Upper lobe of left lung (tissue), 4 donors: ENCODE results near the gene C2orf42.

Source experiments
- POLR2AphosphoS5 ChIP-seq, 2 donors: sonication (generic); formaldehyde crosslinking; IDR thresholded peaks; one replicate each; pipeline ENCODE4 v1.5.1; 2017; ENCODE audit warnings: antibody characterized with exemption in 2 of 2
- TF ChIP-seq, protein P1 (sequence below), 6 experiments: fragments of 450-650 bp in 4 of 6; fragments of 200-600 bp in 2 of 6; sonication (generic) in 2 of 6; IDR thresholded peaks; one replicate each; pipeline ENCODE4 v1.5.1; 2016 to 2019; ENCODE audit warnings: antibody characterized with exemption in 6 of 6

DNA sequence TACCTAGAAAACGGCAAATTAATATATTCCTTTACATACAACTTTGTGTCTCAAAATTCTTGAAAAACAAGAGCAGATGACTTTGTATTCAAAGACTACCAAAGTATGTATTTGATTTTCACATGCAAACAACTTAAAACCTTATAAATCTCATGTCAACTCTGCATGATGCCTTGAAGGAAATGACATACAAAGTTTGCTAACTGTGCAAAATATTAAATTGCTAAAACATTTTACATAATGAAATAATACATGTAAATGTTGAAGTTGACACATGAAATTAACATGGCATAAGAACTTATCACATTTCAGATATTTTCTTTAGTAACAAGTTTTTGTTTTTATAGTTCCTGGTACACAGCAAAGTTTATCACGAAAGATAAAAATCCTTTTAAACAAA lies 20.8 kb upstream of the C2orf42 start:
- no peak for TF ChIP-seq POLR2AphosphoS5 (IDR thresholded peaks at IDR 0.05)
- TF ChIP-seq, protein P1, sequence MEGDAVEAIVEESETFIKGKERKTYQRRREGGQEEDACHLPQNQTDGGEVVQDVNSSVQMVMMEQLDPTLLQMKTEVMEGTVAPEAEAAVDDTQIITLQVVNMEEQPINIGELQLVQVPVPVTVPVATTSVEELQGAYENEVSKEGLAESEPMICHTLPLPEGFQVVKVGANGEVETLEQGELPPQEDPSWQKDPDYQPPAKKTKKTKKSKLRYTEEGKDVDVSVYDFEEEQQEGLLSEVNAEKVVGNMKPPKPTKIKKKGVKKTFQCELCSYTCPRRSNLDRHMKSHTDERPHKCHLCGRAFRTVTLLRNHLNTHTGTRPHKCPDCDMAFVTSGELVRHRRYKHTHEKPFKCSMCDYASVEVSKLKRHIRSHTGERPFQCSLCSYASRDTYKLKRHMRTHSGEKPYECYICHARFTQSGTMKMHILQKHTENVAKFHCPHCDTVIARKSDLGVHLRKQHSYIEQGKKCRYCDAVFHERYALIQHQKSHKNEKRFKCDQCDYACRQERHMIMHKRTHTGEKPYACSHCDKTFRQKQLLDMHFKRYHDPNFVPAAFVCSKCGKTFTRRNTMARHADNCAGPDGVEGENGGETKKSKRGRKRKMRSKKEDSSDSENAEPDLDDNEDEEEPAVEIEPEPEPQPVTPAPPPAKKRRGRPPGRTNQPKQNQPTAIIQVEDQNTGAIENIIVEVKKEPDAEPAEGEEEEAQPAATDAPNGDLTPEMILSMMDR (IDR thresholded peaks at IDR 0.05), result no peak
